MCF 10A (cell line): ENCODE results near the gene OR2AT4. TPM values are rescaled to one million over a fixed set of nuclear protein-coding genes. Genes with fewer than 3 reads are reported as not detected.
A peak's percentile ranks its signal among the peaks of the same experiment; 100 is the strongest.

Experiments used
- BruUV-seq: library from RNA; stranded (reverse); fragments of 400-500 nt; replicated peaks from 2 replicates; lab custom pipeline; 2021; lab: Mats Ljungman, UMichigan
- CTCF ChIA-PET: fragments of 300-600 bp; sonication (Branson Sonifier 250); formaldehyde crosslinking; extraction: SDS; loops from one replicate; lab custom pipeline; 2021; ENCODE audit warnings: antibody characterized with exemption, inconsistent platforms; lab: Yijun Ruan, JAX
- POLR2A ChIA-PET: fragments of 300-600, 350-650 bp; sonication (Branson Sonifier 250); formaldehyde crosslinking; extraction: SDS; loops from one replicate; lab custom pipeline; 2020; ENCODE audit warnings: antibody characterized with exemption, inconsistent platforms; lab: Yijun Ruan, JAX
- DNase-seq: peaks from one replicate; pipeline ENCODE4 v3.0.0-alpha.2; 2018; ENCODE audit not compliant: unreplicated experiment
- H3K27ac Mint-ChIP-seq: one replicate; pipeline ENCODE4 v1.8.0; 2022; ENCODE audit warnings: mild to moderate bottlenecking, low read depth, mixed read lengths; ENCODE audit not compliant: unreplicated experiment
- H3K27me3 Mint-ChIP-seq: one replicate; pipeline ENCODE4 v1.8.0; 2022; ENCODE audit warnings: mixed read lengths; ENCODE audit not compliant: insufficient read depth, unreplicated experiment
- H3K36me3 Mint-ChIP-seq: one replicate; pipeline ENCODE4 v1.8.0; 2022; ENCODE audit warnings: mild to moderate bottlenecking, moderate library complexity, mixed read lengths; ENCODE audit not compliant: insufficient read depth, unreplicated experiment
- H3K4me1 Mint-ChIP-seq: one replicate; pipeline ENCODE4 v1.8.0; 2022; ENCODE audit warnings: mixed read lengths; ENCODE audit not compliant: insufficient read depth, unreplicated experiment
- H3K4me3 Mint-ChIP-seq: one replicate; pipeline ENCODE4 v1.8.0; 2022; ENCODE audit warnings: mild to moderate bottlenecking, moderate library complexity, mixed read lengths; ENCODE audit not compliant: unreplicated experiment
- H3K9me3 Mint-ChIP-seq: one replicate; pipeline ENCODE4 v1.8.0; 2022; ENCODE audit warnings: mixed read lengths; ENCODE audit not compliant: unreplicated experiment
- CTCF ChIP-seq: fragments of 200-600 bp; IDR thresholded peaks from one replicate; pipeline ENCODE4 v1.8.0; 2022; ENCODE audit warnings: antibody characterized with exemption, mild to moderate bottlenecking; ENCODE audit not compliant: unreplicated experiment
- intact Hi-C: fragments of 100-400 bp; cut with micrococcal nuclease; formaldehyde crosslinking; loops from 2 replicates; pipeline ENCODE4 v1.14.1; 2022
- total RNA-seq: library from RNA; stranded (reverse); gene quantifications from 2 replicates; pipeline ENCODE4 v1.2.3, GENCODE V29; 2022

OR2AT4 gene
- total RNA-seq, 1 experiment from 2014 or later = not detected

GRCh38 chr11:75076671-75077070 is 20.0 kb downstream of the OR2AT4 start:
- ChIA-PET CTCF (interaction anchor here (0.6 kb wide), 1 partner anchor 185 kb away, joined by 4 read pairs; no protein-coding TSS in a partner anchor), POLR2A (no interaction called here)
- no TSS peak for BruUV-seq
- intact Hi-C loops = no loop called here
- Mint-ChIP-seq H3K4me1 (no peaks in the 10 kb centered on the region), H3K9me3 (no peaks in the 10 kb centered on the region), H3K36me3 (no peaks in the 10 kb centered on the region), H3K27ac (no peak overlapping the region), H3K4me3 (no peak overlapping the region), H3K27me3 (peaks cover 60% of the 10 kb centered on the region)
- no peak for DNase-seq
- TF ChIP-seq CTCF = no peak

GRCh38 chr11:75073459-75074190 is 23.1 kb downstream of the OR2AT4 start:
- Mint-ChIP-seq H3K9me3 (no peaks in the 10 kb centered on the region), H3K4me3 (no peak overlapping the region), H3K36me3 (no peaks in the 10 kb centered on the region), H3K27ac (no peak overlapping the region), H3K27me3 (peaks cover 87% of the 10 kb centered on the region), H3K4me1 (no peaks in the 10 kb centered on the region)
- ChIA-PET CTCF (no interaction called here), POLR2A (interaction anchor here (0.7 to 1.1 kb wide), 3 partner anchors 9 to 58 kb away, joined by 3 to 4 read pairs (median 3); no protein-coding TSS in a partner anchor)
- DNase-seq = peak; percentile 13
- BruUV-seq = no TSS peak
- no peak for TF ChIP-seq CTCF
- intact Hi-C loops = no loop called here

DNA sequence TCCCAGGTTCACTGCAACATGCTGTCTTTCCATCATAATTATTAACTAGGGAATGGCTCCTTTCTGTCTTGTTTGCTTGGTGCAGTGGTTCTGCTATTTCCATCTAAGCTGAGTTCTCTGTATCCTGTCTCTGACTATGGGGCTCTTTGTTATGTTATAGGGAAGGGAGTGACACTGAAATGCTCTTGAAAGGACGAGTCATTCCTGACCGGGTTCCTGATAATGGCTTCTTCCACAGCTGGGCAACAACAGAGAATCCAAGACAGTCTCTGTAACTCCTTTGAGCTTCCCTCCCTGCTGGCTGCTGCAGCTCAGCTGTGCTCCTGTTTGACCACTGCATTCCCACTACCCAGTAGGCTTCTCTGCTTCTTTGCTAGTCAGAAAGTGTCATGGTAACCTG is 24.1 kb downstream of the OR2AT4 start:
- no TSS peak for BruUV-seq
- peaks cover 88% of the 10 kb centered on the region for H3K27me3 Mint-ChIP-seq
- ChIA-PET POLR2A (no interaction called here), CTCF (no interaction called here)
- intact Hi-C loops = no loop called here
- no peaks in the 10 kb centered on the region for H3K9me3 Mint-ChIP-seq
- H3K4me3 Mint-ChIP-seq = no peak overlapping the region
- H3K36me3 Mint-ChIP-seq = no peaks in the 10 kb centered on the region
- no peak for TF ChIP-seq CTCF
- DNase-seq = no peak
- H3K27ac Mint-ChIP-seq = no peak overlapping the region
- no peaks in the 10 kb centered on the region for H3K4me1 Mint-ChIP-seq

- no peaks in the 10 kb centered on the region for H3K4me1 Mint-ChIP-seq
- no peaks in the 10 kb centered on the region for H3K36me3 Mint-ChIP-seq
- ChIA-PET CTCF (interaction anchor here (1.7 kb wide), 1 partner anchor 47 kb away, joined by 7 read pairs; no protein-coding TSS in a partner anchor), POLR2A (no interaction called here)
- no peak for TF ChIP-seq CTCF
- BruUV-seq = no TSS peak
- H3K9me3 Mint-ChIP-seq = no peaks in the 10 kb centered on the region
- no peak for DNase-seq
- H3K4me3 Mint-ChIP-seq = no peak overlapping the region
- intact Hi-C loops = no loop called here
- no peak overlapping the region for H3K27ac Mint-ChIP-seq
- peaks cover 87% of the 10 kb centered on the region for H3K27me3 Mint-ChIP-seq
Measured at GRCh38 chr11:75069473-75069872, 27.2 kb downstream of the OR2AT4 start.
